Activated CD8-positive, alpha-beta memory T cell treated with anti-CD3 and anti-CD28 coated beads for 36 hours (primary cell): ENCODE measurements around the gene KIAA0232. TPM values are rescaled to one million over a fixed set of nuclear protein-coding genes. Genes with fewer than 3 reads are reported as not detected.

Experiments
- CTCF ChIA-PET: fragments of 350-600 bp; sonication (Branson Sonifier 250); formaldehyde crosslinking; loops from one replicate; lab custom pipeline; 2021; ENCODE audit warnings: antibody characterized with exemption; lab: Charles Lee
- POLR2A ChIA-PET: fragments of 350-600 bp; sonication (Branson Sonifier 250); formaldehyde crosslinking; loops from one replicate; lab custom pipeline; 2021; ENCODE audit warnings: antibody characterized with exemption; lab: Charles Lee
- total RNA-seq, 2 experiments: library from RNA; stranded (reverse); gene quantifications; one replicate each; pipeline ENCODE4 v1.2.3, GENCODE V29; 2021

KIAA0232 gene
- total RNA-seq, 2 experiments from 2014 or later: 14.0 to 17.5 TPM

DNA sequence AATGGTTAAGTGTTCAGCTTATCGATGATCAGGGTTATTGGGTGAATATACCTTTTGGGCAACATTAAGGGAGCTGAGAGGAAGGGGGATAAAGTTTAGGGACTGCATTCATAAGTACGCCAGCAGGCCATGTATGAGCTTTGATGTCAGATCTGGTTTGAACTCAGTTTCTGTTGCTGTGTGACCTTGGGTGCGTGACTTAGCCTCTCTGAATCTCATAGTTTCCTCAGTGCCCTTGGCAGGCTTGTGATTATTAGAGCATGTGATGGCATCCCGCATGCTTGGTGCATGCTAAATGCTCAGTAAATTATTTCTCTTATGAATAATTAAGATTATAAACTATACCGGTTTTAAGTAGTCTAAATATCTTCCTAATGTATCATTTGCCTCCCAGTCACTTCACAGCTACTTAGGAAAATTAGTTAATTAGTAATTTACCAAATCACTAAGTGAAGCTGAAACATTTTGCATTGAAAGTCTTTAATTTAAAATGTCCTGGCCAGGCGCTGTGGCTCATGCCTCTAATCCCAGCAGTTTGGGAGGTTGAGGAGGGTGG, 130.9 kb downstream of the KIAA0232 start:
- ChIA-PET POLR2A (no interaction called here), CTCF (interaction anchor here (0.7 to 1.7 kb wide), 3 partner anchors 28 to 154 kb away, joined by 3 to 4 read pairs (median 3); partner anchors contain the start of gene GRPEL1)

DNA sequence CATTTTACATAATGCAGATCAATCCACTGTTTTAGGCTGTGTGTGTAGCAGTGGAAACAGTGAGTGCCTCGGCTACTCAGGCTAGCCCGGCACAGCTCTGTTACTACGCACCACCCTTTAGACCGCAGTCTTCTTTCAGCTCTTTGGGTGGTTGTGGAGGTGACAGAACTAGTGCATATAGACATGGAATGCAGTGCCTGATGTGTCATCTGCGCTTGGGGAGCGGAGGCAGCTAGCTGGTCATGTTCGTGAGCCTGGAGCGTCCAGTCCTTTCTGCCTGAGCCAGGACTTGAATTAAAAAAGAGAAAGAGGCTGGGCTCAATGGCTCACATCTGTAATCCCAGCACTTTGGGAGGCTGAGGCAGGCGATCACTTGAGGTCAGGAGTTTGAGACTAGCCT, 131.9 kb downstream of the KIAA0232 start:
- ChIA-PET CTCF (interaction anchor here (0.8 kb wide), 1 partner anchor 27 kb away, joined by 3 read pairs; no protein-coding TSS in a partner anchor), POLR2A (no interaction called here)

GRCh38 chr4:6915041-6916005, 132.8 kb downstream of the KIAA0232 start:
- ChIA-PET CTCF (no interaction called here), POLR2A (no interaction called here)

DNA sequence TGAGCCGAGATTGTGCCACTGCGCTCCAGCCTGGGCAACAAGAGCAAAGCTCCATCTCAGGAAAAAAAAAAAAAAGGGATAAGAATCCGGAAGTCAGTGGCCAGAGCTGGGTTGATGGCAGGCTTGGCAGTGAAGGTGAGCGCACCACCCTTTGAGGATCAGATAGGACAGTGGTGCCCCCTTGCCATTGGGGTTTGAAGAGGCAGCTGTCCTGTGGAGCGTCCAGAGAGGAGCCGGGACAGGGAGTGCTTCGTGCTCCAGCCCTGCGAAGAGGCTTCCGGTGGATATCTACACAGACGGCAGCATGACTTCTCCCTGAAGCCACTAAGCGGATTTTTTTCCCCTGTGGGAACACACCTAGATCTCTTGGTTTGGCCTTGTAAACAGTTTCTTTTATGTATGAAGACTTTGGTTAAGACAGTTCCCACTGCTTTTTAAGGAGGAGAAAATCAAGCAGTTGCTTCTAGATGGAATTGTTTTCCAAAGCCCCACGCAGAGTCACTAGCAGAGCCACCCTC, 133.6 kb downstream of the KIAA0232 start:
- ChIA-PET POLR2A (no interaction called here), CTCF (no interaction called here)

DNA sequence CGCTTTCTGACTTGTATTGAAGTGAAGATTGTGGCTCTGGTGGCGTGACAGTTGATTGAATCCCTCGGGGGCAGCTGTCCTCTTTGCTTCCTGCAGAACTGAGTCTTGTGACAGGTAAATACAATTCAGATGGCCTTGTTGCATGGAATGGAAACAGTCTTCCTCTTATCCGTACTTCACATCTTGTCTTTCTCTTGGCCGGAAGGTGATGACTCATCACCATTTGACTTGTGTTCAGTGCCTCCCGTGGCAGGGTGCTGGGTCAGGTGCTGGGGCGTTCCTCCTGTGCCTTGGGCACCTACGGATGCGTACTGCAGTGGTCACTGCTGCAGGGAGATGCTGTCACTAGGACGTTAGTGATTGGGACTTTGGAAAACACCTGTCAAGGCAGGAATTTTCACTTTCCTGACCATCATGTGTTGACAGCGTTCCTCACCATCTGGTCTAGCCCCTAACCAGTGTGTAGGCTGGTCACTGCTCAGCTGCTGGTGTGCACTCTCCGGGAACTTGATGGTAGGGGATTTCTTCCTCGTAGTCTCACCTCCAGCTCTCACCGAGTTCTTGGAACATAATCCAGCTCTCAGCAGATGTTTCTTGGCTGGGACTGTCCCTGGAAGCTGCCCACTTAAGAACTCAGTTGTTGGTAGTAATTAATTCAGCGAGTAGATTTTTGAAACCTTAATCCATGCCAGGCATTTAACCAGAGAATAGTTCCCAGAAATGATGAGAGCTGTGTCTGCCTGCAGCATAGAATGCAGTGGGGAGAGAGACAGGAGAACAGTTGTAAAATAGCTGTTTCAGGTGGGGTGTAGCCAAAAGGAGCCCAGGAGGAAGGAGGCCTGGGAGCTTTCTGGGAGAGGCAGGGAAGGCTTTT, 134.3 kb downstream of the KIAA0232 start:
- POLR2A ChIA-PET: interaction anchor here (0.9 kb wide), 1 partner anchor 17 kb away, joined by 4 read pairs; no protein-coding TSS in a partner anchor

DNA sequence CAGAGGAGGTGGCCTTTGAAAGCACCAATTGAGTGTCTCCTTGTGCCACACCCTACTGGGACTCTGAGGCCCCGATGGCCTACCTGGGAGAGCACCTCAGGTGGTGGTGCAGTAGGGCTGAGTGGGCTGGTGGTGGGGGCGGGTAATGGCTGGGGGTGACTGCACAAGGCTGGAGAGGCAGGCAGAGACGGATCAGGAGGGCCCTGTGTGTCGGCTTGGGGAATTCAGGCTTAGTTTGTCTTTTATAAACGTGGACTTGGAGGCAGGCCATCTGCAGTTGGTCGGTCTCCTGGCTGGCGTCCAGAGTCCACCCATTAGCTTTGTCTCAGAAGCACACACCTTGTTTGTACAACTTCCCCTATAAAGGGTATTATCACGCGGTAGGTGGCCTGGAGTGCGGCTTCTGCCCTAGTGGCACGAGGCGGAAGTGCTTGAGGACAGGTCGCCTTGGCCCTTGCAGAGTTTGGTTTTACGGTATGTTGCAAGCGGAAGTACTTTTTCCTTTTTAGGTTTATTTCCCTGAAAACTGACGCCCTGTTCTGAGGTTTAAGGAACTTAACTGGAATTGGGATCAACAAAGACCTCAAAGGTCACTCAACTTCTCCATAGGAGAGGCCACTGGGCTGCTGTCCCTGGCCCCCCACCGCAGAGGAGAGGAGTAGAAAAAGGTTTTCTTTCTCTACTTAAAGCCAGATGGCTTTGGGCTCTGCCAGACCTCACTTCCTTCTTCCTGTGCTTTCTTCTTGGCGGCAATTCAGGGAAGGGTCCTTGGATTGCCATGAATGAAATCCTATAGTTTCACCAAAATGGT, 135.1 kb downstream of the KIAA0232 start:
- CTCF ChIA-PET: interaction anchor here (1.2 to 1.9 kb wide), 2 partner anchors 8 to 57 kb away, joined by 3 to 6 read pairs; no protein-coding TSS in a partner anchor
- POLR2A ChIA-PET: interaction anchor here (0.6 to 1.2 kb wide), 3 partner anchors 9 to 18 kb away, joined by 3 to 7 read pairs (median 4); no protein-coding TSS in a partner anchor

More for the DNA sequence above, 134.3 kb downstream of the KIAA0232 start:
- CTCF ChIA-PET: interaction anchor here (1.2 to 1.9 kb wide), 2 partner anchors 9 to 58 kb away, joined by 3 to 6 read pairs; no protein-coding TSS in a partner anchor

GRCh38 chr4:6918338-6918737, 135.8 kb downstream of the KIAA0232 start:
- ChIA-PET CTCF (interaction anchor here (0.7 to 1.9 kb wide), 2 partner anchors 9 to 56 kb away, joined by 3 to 6 read pairs; no protein-coding TSS in a partner anchor), POLR2A (interaction anchor here (0.6 to 1.2 kb wide), 2 partner anchors 9 to 17 kb away, joined by 3 to 7 read pairs; no protein-coding TSS in a partner anchor)

DNA sequence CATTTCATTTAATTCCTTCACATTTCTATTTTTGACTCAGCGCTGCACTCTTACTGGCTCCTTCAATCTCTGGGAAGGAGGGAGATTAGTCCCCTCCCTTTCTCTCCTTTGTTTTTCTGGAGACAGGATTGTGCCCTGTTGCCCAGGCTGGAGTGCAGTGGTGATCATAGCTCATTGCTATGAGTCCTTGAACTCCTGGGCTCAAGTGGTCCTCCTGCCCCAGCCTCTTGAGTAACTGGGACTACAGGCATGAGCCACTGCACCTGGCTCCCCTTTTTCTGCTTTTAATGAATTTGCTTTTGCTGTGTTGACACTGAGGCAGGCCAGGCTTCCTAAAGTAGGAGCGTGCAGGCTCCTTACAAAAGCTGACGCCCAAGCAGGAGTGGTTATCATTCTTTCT, 137.6 kb downstream of the KIAA0232 start:
- ChIA-PET CTCF (no interaction called here), POLR2A (no interaction called here)

DNA sequence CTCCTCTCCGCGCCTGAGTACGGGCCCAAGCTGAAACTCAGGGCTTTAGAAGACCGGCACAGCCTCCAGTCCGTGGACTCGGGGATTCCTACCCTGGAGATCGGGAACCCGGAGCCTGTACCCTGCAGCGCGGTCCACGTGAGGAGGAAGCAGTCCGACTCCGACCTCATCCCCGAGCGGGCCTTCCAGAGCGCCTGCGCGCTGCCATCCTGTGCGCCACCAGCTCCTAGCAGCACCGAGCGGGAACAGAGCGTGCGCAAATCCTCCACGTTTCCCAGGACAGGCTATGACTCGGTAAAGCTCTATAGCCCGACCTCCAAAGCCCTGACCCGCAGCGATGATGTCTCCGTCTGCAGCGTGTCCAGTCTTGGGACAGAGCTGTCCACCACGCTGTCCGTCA, 141.0 kb downstream of the KIAA0232 start:
- CTCF ChIA-PET: no interaction called here
- POLR2A ChIA-PET: no interaction called here

- POLR2A ChIA-PET: no interaction called here
- CTCF ChIA-PET: no interaction called here
These were observed 141.8 kb downstream of the KIAA0232 start for GRCh38 chr4:6924361-6924779.

- ChIA-PET CTCF (no interaction called here), POLR2A (no interaction called here)
These were observed 142.9 kb downstream of the KIAA0232 start for GRCh38 chr4:6925357-6925836.

DNA sequence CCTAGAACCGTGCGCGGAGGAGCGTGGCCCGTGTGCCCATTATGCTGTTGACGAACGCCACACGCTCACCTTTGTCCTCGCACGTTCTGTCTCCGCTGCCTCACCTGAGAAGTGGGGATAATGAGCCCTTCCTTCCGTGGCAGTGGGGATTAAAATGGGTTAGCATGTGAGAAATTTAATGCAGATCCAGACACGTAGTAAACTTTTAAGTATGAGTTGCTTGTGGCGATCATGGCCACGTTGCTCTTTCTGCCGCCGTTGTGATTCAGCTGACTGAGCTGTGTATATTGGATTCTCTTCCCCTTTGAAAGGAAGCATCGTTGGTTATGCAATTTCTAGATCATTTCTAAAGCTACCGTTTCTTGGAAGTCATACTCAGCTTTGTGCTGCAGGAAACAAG, 143.6 kb downstream of the KIAA0232 start:
- CTCF ChIA-PET: interaction anchor here (1.0 to 1.7 kb wide), 3 partner anchors 9 to 20 kb away, joined by 3 to 4 read pairs (median 3); no protein-coding TSS in a partner anchor
- POLR2A ChIA-PET: interaction anchor here (0.9 kb wide), 1 partner anchor 17 kb away, joined by 3 read pairs; the partner anchor contains the start of gene TBC1D14

GRCh38 chr4:6926681-6927478, 144.4 kb downstream of the KIAA0232 start:
- CTCF ChIA-PET: interaction anchor here (0.9 to 1.7 kb wide), 5 partner anchors 8 to 47 kb away, joined by 3 to 4 read pairs (median 3); no protein-coding TSS in a partner anchor
- POLR2A ChIA-PET: interaction anchor here (0.6 to 0.9 kb wide), 2 partner anchors 17 to 101 kb away, joined by 3 read pairs; partner anchors contain the start of gene TBC1D14

DNA sequence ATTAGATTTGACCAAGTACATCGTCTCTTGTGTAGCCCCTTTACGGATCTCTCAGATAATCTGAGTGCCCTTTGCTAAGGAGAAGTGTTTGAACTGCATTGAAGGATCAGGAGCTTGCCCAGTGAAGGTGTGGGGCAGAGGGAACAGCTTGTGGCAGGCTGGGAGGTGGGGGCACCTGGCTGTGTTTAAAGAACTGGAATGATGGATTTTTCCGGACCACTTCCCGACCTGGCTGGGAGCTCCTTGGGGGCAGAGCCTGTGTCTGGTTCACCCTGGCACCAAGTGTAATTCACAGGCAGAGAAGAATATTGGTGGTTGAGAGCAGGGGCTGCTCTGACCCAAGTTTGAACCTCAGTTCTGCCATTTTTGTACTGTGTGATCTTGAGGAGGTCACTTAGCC, 145.6 kb downstream of the KIAA0232 start:
- ChIA-PET POLR2A (interaction anchor here (0.6 kb wide), 1 partner anchor 18 kb away, joined by 15 read pairs; no protein-coding TSS in a partner anchor), CTCF (no interaction called here)

DNA sequence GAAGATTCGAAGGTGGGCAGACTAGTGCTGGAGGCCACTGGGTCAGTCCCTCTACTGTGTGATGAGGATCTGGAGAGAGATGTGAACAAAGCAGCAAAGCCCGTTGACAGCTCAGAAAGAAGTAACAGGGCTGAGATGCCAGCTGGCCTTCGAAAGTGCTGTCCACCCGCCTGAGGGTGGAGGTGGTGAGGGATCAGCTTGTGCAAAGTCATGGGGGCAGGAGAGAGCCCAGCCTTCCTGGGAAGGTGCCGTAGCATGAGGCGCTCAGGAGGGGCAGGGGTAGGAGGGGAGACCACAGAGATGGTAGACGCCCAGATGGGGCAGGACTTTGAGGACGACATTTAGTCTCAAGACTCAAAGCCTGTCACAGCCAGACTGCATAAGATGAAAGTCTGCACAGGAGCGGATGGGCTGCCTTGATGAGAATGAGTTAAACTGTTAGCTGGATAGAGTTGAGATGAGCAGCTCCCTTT, 146.8 kb downstream of the KIAA0232 start:
- ChIA-PET CTCF (no interaction called here), POLR2A (no interaction called here)

DNA sequence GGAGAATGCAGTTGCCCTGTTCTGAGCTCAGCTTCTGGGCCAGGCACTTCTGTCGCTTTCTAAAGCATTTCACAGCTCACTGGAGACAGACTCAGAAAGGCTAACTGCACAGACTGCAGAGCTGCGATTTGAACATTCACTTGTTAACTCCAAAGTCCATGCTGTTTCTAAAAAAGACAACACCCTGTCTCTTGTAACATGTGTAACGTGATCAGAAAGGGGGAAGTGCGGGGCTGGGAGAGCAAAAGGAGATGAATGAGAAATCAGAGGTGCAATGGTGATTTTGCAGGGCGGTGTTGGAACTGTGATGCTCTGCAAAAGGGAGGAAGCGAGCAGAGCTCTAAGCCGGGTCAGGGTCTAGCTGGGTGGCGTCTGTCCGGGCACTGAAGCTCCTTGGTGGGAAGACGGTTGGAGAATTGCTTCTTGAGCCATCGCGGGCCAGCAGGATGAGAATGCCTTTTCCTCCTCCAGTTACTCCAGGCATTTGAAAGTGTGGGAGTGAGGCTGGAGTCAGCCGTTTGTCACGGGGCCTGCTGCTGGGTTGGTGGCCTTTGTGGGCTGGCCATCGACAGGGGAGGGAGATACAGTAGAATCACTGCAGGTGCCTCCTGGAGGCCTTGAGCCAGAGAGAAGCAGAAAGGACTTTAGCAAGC, 147.4 kb downstream of the KIAA0232 start:
- ChIA-PET CTCF (interaction anchor here (0.9 kb wide), 1 partner anchor 11 kb away, joined by 3 read pairs; no protein-coding TSS in a partner anchor), POLR2A (no interaction called here)
